Loucy (cell line): ENCODE measurements around the gene UVRAG.

Experiments
- H2AFZ ChIP-seq: fragments of 200-600 bp; sonication (generic); 2 replicates; pipeline ENCODE4 v1.6.0; 2016; ENCODE audit warnings: antibody characterized with exemption, mild to moderate bottlenecking, low read length, moderate library complexity
- H3F3A ChIP-seq: fragments of 200-600 bp; 2 replicates; pipeline ENCODE4 v1.6.0; 2016; ENCODE audit warnings: antibody characterized with exemption, low read depth, mild to moderate bottlenecking
- H3K27me3 ChIP-seq: fragments of 200-600 bp; sonication (generic); 2 replicates; pipeline ENCODE4 v1.6.1; 2014; ENCODE audit warnings: low read length, mild to moderate bottlenecking; ENCODE audit not compliant: insufficient read depth, poor library complexity, severe bottlenecking
- H3K36me3 ChIP-seq: fragments of 200-600 bp; sonication (generic); 2 replicates; pipeline ENCODE4 v1.6.1; 2016; ENCODE audit warnings: low read length; ENCODE audit not compliant: insufficient read depth
- H3K4me1 ChIP-seq: fragments of 200-600 bp; sonication (generic); 2 replicates; pipeline ENCODE4 v1.5.1; 2014; ENCODE audit warnings: low read length, mild to moderate bottlenecking; ENCODE audit not compliant: insufficient read depth, poor library complexity, severe bottlenecking
- H3K4me2 ChIP-seq: fragments of 200-600 bp; sonication (generic); 2 replicates; pipeline ENCODE4 v1.6.0; 2014; ENCODE audit warnings: antibody characterized with exemption, low read length, low read depth, mild to moderate bottlenecking; ENCODE audit not compliant: poor library complexity, severe bottlenecking
- H3K4me3 ChIP-seq: fragments of 200-600 bp; sonication (generic); 2 replicates; pipeline ENCODE4 v1.5.1; 2014; ENCODE audit warnings: low read length, mild to moderate bottlenecking, mixed read lengths; ENCODE audit not compliant: poor library complexity, severe bottlenecking
- H3K79me2 ChIP-seq: fragments of 200-600 bp; sonication (generic); 2 replicates; pipeline ENCODE4 v1.6.1; 2014; ENCODE audit warnings: low read length; ENCODE audit not compliant: insufficient read depth
- H3K9ac ChIP-seq: fragments of 200-600 bp; sonication (generic); 2 replicates; pipeline ENCODE4 v1.6.0; 2014; ENCODE audit warnings: mild to moderate bottlenecking, low read depth, low read length, moderate library complexity; ENCODE audit not compliant: poor library complexity, severe bottlenecking
- H3K9me2 ChIP-seq: fragments of 200-600 bp; sonication (generic); replicated peaks from 2 replicates; pipeline ENCODE4 v1.6.1; 2016; ENCODE audit warnings: low read depth, low read length, mixed read lengths
- H3K9me3 ChIP-seq: fragments of 200-600 bp; sonication (generic); 2 replicates; pipeline ENCODE4 v1.6.1; 2014; ENCODE audit warnings: mild to moderate bottlenecking, antibody characterized with exemption, low read length, low read depth; ENCODE audit not compliant: insufficient read depth
- H4K20me1 ChIP-seq: fragments of 200-600 bp; sonication (generic); 2 replicates; pipeline ENCODE4 v1.6.0; 2014; ENCODE audit warnings: antibody characterized with exemption, low read length, mild to moderate bottlenecking; ENCODE audit not compliant: insufficient read depth, poor library complexity, severe bottlenecking
- CTCF ChIP-seq: fragments of 200-600 bp; sonication (generic); conservative IDR thresholded peaks from 2 replicates; pipeline ENCODE4 v1.5.1; 2014; ENCODE audit warnings: mild to moderate bottlenecking, antibody characterized with exemption, low read length
- EZH2phosphoT487 ChIP-seq: fragments of 200-600 bp; IDR thresholded peaks from 2 replicates; pipeline ENCODE4 v1.6.1; 2018; ENCODE audit warnings: antibody characterized with exemption, mild to moderate bottlenecking, moderate library complexity, borderline replicate concordance

UVRAG gene

GRCh38 chr11:76035020-76035419 is 220.0 kb downstream of the UVRAG start:
- Histone ChIP-seq H3K4me3 (no peak overlapping the region), H3K9me2 (no peaks in the 10 kb centered on the region), H3K9ac (no peak overlapping the region), H3K27me3 (no peaks in the 10 kb centered on the region), H2AFZ (no peak overlapping the region), H3K4me1 (no peaks in the 10 kb centered on the region), H3K4me2 (no peak overlapping the region), H3K79me2 (no peaks in the 10 kb centered on the region), H4K20me1 (no peaks in the 10 kb centered on the region), H3K9me3 (no peaks in the 10 kb centered on the region), H3F3A (no peaks in the 10 kb centered on the region), H3K36me3 (no peaks in the 10 kb centered on the region)
- TF ChIP-seq CTCF (no peak), EZH2phosphoT487 (no peak)

GRCh38 chr11:76038608-76039007 is 223.6 kb downstream of the UVRAG start:
- H4K20me1 ChIP-seq, result no peaks in the 10 kb centered on the region
- no peak overlapping the region for H2AFZ ChIP-seq
- no peaks in the 10 kb centered on the region for H3K27me3 ChIP-seq
- H3K9me2 ChIP-seq, result no peaks in the 10 kb centered on the region
- H3K79me2 ChIP-seq, result no peaks in the 10 kb centered on the region
- no peaks in the 10 kb centered on the region for H3F3A ChIP-seq
- no peak overlapping the region for H3K4me3 ChIP-seq
- H3K4me2 ChIP-seq, result no peak overlapping the region
- no peaks in the 10 kb centered on the region for H3K9me3 ChIP-seq
- no peaks in the 10 kb centered on the region for H3K4me1 ChIP-seq
- no peak overlapping the region for H3K9ac ChIP-seq
- TF ChIP-seq EZH2phosphoT487 (no peak), CTCF (no peak)
- H3K36me3 ChIP-seq, result no peaks in the 10 kb centered on the region

GRCh38 chr11:76041208-76041607 is 226.2 kb downstream of the UVRAG start:
- no peaks in the 10 kb centered on the region for H3K27me3 ChIP-seq
- no peaks in the 10 kb centered on the region for H3K36me3 ChIP-seq
- no peaks in the 10 kb centered on the region for H3K4me1 ChIP-seq
- H3K79me2 ChIP-seq, result no peaks in the 10 kb centered on the region
- no peak overlapping the region for H3K9ac ChIP-seq
- no peaks in the 10 kb centered on the region for H3F3A ChIP-seq
- no peaks in the 10 kb centered on the region for H3K9me2 ChIP-seq
- H3K9me3 ChIP-seq, result no peaks in the 10 kb centered on the region
- TF ChIP-seq EZH2phosphoT487 (no peak), CTCF (no peak)
- no peak overlapping the region for H3K4me2 ChIP-seq
- H4K20me1 ChIP-seq, result no peaks in the 10 kb centered on the region
- no peak overlapping the region for H2AFZ ChIP-seq
- H3K4me3 ChIP-seq, result no peak overlapping the region
